Measurements from ENCODE around the gene REXO2. TPM values are rescaled to one million over a fixed set of nuclear protein-coding genes. Genes with fewer than 3 reads are reported as not detected.
A peak's percentile ranks its signal among the peaks of the same experiment; 100 is the strongest.

Gene REXO2
- total and polyA plus RNA-seq, 2 of the 13 experiments (the other 11 are each of a cell fraction or from before 2014, with no cell fraction given) = 95.6 to 104 TPM

DNA sequence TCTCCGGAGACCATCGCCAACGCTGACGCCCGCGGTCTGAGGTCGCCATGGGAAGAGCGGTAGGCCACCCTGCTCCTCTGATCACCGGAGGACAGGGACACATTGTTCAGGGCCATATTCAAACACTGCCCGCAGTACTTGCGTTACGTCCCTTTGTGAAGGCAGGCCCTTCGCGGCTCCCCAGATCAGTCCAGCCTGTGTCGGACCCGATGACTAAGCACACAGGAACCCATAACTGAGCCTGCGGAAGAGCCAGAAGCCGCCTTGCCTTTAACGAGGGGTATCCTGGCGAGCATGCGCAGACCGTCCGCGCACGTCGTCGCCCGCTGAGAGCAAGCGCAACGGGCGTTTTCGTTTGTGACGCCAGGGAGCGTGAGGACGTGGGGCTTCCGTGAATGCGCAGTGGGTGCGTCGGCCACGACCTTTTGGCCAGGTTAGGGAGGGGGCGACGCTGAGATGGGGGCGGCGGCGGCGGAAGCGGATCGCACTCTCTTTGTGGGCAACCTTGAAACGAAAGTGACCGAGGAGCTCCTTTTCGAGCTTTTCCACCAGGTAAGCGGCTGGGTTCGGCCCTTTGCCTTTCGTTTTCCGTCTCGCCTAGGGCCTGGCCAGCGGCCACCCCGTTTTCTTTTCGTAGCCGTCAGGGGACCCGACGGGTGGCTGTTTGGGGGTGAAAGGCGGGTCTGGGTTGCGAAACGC is 38.9 kb upstream of the REXO2 start, which contains the start of the genes C11orf71 and RBM7 (continued):
- TF ChIP-seq ZNF781 (CRISPR knock-in tag; IDR thresholded peaks at IDR 0.05; ENCODE audit: borderline replicate concordance, not compliant biosample characterization) = peak; percentile 82
- peak; percentile 85; the same call in 1 of the 2 replicates for TF ChIP-seq YEATS2 (CRISPR knock-in tag; IDR thresholded peaks at IDR 0.05; ENCODE audit: borderline replicate concordance)
- TF ChIP-seq, protein P1, sequence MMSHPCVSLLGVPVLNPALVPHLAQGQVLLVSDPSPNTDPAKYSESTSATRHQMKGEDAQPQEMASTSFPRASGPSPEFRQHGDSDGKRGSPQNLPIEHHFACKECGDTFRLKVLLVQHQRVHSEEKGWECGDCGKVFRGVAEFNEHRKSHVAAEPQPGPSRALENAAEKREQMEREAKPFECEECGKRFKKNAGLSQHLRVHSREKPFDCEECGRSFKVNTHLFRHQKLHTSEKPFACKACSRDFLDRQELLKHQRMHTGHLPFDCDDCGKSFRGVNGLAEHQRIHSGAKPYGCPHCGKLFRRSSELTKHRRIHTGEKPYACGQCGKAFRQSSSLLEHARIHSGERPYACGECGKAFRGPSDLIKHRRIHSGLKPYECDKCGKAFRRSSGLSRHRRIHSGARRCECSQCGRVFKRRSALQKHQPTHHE (CRISPR knock-in tag; IDR thresholded peaks at IDR 0.05; ENCODE audit: borderline replicate concordance) = peak; percentile 82; the same call in 1 of the 2 replicates
- no peak for TF ChIP-seq RCOR2 (CRISPR knock-in tag; IDR thresholded peaks at IDR 0.05)
- TF ChIP-seq ZFP37 (CRISPR knock-in tag; IDR thresholded peaks at IDR 0.05; ENCODE audit: borderline replicate concordance) = peak; percentile 83
- no peak for TF ChIP-seq CHCHD3 (CRISPR knock-in tag; IDR thresholded peaks at IDR 0.05)
- TF ChIP-seq MIER3 (CRISPR knock-in tag; IDR thresholded peaks at IDR 0.05; ENCODE audit: borderline replicate concordance) = peak; percentile 46; the same call in 1 of the 2 replicates
- no peak for TF ChIP-seq ZNF782 (CRISPR knock-in tag; IDR thresholded peaks at IDR 0.05; ENCODE audit: borderline replicate concordance)
- TF ChIP-seq HDAC2 (CRISPR knock-in tag; IDR thresholded peaks at IDR 0.05) = peak; percentile 25
- TF ChIP-seq, protein P2, sequence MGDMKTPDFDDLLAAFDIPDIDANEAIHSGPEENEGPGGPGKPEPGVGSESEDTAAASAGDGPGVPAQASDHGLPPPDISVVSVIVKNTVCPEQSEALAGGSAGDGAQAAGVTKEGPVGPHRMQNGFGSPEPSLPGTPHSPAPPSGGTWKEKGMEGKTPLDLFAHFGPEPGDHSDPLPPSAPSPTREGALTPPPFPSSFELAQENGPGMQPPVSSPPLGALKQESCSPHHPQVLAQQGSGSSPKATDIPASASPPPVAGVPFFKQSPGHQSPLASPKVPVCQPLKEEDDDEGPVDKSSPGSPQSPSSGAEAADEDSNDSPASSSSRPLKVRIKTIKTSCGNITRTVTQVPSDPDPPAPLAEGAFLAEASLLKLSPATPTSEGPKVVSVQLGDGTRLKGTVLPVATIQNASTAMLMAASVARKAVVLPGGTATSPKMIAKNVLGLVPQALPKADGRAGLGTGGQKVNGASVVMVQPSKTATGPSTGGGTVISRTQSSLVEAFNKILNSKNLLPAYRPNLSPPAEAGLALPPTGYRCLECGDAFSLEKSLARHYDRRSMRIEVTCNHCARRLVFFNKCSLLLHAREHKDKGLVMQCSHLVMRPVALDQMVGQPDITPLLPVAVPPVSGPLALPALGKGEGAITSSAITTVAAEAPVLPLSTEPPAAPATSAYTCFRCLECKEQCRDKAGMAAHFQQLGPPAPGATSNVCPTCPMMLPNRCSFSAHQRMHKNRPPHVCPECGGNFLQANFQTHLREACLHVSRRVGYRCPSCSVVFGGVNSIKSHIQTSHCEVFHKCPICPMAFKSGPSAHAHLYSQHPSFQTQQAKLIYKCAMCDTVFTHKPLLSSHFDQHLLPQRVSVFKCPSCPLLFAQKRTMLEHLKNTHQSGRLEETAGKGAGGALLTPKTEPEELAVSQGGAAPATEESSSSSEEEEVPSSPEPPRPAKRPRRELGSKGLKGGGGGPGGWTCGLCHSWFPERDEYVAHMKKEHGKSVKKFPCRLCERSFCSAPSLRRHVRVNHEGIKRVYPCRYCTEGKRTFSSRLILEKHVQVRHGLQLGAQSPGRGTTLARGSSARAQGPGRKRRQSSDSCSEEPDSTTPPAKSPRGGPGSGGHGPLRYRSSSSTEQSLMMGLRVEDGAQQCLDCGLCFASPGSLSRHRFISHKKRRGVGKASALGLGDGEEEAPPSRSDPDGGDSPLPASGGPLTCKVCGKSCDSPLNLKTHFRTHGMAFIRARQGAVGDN (CRISPR knock-in tag; IDR thresholded peaks at IDR 0.05) = peak; percentile 98
- peak; percentile 83 for TF ChIP-seq PHF20 (CRISPR knock-in tag; IDR thresholded peaks at IDR 0.05)
- TF ChIP-seq KLF12 (CRISPR knock-in tag; IDR thresholded peaks at IDR 0.05; ENCODE audit: borderline replicate concordance) = peak; percentile 67; the same call in 1 of the 2 replicates
- TF ChIP-seq SIX1 (CRISPR knock-in tag; IDR thresholded peaks at IDR 0.05; ENCODE audit: borderline replicate concordance) = no peak
- TF ChIP-seq CBX1 (IDR thresholded peaks at IDR 0.05; ENCODE audit: low read depth) = no peak
- TF ChIP-seq, protein P3, sequence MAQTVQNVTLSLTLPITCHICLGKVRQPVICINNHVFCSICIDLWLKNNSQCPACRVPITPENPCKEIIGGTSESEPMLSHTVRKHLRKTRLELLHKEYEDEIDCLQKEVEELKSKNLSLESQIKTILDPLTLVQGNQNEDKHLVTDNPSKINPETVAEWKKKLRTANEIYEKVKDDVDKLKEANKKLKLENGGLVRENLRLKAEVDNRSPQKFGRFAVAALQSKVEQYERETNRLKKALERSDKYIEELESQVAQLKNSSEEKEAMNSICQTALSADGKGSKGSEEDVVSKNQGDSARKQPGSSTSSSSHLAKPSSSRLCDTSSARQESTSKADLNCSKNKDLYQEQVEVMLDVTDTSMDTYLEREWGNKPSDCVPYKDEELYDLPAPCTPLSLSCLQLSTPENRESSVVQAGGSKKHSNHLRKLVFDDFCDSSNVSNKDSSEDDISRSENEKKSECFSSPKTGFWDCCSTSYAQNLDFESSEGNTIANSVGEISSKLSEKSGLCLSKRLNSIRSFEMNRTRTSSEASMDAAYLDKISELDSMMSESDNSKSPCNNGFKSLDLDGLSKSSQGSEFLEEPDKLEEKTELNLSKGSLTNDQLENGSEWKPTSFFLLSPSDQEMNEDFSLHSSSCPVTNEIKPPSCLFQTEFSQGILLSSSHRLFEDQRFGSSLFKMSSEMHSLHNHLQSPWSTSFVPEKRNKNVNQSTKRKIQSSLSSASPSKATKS (CRISPR knock-in tag; IDR thresholded peaks at IDR 0.05) = peak; percentile 78; the same call in 1 of the 2 replicates
- peak; percentile 94 for TF ChIP-seq HNRNPLL (IDR thresholded peaks at IDR 0.05; ENCODE audit: low read depth, low read length, poor library complexity, severe bottlenecking)
- TF ChIP-seq XBP1 (CRISPR knock-in tag; IDR thresholded peaks at IDR 0.05) = peak; percentile 71; the same call in 1 of the 2 replicates
- TF ChIP-seq ZNF850 (CRISPR knock-in tag; conservative IDR thresholded peaks at IDR 0.05) = no peak
- TF ChIP-seq ZNF451 (CRISPR knock-in tag; IDR thresholded peaks at IDR 0.05) = no peak
- no peak for TF ChIP-seq HNRNPK (IDR thresholded peaks at IDR 0.05; ENCODE audit: low read depth, low read length, poor library complexity, severe bottlenecking)
- no peak for TF ChIP-seq KDM6A (CRISPR knock-in tag; IDR thresholded peaks at IDR 0.05; ENCODE audit: low read depth)
- peak; percentile 68; the same call in 1 of the 2 replicates for TF ChIP-seq ZNF788 (CRISPR knock-in tag; IDR thresholded peaks at IDR 0.05; ENCODE audit: borderline replicate concordance)
- no peak; the same call in 1 of the 2 replicates for TF ChIP-seq TOE1 (CRISPR knock-in tag; IDR thresholded peaks at IDR 0.05)

All from HepG2 (cell line).